Uterus (tissue), 2 donors: ENCODE data around the gene SETD3.

ENCODE experiments used
- CTCF ChIP-seq, 4 experiments: fragments of 200-600 bp in 2 of 4; fragments of 450-650 bp in 2 of 4; sonication (generic) in 2 of 4; IDR thresholded peaks; one replicate each; pipeline ENCODE4 v1.5.1; 2016 to 2019; ENCODE audit warnings: antibody characterized with exemption in 4 of 4, mild to moderate bottlenecking in 2 of 4, moderate library complexity in 1 of 4
- POLR2A ChIP-seq, 2 donors: fragments of 450-650 bp; IDR thresholded peaks; one replicate each; pipeline ENCODE4 v1.6.1; 2016; ENCODE audit warnings: antibody characterized with exemption in 2 of 2, mild to moderate bottlenecking in 1 of 2, moderate library complexity in 1 of 2

- TF ChIP-seq CTCF (IDR thresholded peaks at IDR 0.05) (no peak), POLR2A (IDR thresholded peaks at IDR 0.05) (no peak)
Measured at GRCh38 chr14:99460793-99461192, 19.9 kb downstream of the SETD3 start.
